Suppressor macrophage (primary cell): ENCODE data around the gene TMEM131.
A peak's percentile ranks its signal among the peaks of the same experiment; 100 is the strongest.

Experiments
- DNase-seq, 4 experiments: peaks; one replicate each; pipeline ENCODE4 v3.0.0-alpha.2; 2020 to 2022

TMEM131 gene

DNA sequence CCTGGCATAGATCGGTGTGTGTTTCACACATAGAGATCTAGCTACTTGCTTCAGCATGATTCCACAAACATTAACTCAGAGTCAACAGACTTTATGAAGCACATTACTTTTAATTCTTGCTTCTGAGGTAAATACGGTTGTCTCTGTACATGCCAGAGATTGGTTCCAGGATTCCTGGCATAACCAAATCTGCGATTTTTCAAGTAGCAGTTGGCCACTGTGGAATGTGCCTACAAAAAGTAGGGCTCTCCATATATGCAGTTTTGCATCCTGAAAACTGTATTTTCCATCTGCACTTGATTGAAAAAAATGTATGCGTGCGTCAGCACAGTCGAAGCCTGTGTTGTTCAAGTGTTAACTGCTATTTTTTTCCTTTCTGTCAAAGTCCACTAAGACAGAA lies 197.3 kb downstream of the TMEM131 start:
- no peak for DNase-seq

DNA sequence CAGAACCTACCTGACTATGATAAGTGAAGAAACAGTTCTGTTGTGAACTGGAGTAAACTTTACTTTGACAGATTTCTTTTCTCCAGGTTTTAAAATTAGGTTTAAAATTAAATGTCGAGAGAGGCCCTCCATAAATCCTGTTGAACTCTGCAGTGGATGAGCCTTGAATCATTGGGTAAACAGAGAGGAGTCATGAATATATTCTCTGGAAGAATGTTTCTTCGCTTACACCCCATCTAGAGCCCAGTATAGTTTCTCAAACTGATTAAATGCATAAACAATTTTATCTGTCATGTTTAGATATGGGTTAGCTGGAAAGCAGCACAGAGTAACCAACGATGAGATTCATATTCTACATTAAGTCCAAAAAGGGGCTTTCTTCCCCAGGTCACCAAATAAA lies 198.4 kb downstream of the TMEM131 start:
- no peak for DNase-seq

DNA sequence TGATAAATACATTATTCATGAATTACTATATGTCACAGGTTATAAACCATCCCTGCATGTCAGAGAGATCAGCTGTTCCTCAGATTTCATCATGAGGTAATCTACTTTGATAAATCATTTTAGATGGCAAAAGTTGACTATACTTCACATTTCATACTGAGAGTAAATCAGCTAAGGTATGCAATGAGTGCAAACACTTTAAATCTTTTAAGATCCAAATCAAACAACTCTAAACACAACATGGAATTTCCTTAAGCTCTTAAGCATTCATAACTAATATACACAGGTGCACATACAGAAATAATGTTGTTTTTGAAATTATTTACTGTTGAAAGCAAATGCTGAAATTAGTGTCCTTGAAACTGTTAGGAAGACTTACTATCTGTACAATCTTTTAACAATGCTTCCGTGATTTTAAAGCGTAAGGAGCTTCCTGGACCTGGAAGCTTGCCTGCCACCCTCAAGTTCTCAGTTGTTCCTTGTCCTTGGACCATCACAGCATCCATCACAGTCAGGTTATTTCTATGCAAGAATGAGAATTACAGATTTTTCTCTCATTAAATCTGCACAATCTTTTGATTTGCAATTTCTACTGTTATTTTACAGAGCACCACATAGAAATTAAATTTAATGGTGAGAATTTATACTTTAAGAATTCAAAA lies 199.2 kb downstream of the TMEM131 start:
- DNase-seq: no peak

DNA sequence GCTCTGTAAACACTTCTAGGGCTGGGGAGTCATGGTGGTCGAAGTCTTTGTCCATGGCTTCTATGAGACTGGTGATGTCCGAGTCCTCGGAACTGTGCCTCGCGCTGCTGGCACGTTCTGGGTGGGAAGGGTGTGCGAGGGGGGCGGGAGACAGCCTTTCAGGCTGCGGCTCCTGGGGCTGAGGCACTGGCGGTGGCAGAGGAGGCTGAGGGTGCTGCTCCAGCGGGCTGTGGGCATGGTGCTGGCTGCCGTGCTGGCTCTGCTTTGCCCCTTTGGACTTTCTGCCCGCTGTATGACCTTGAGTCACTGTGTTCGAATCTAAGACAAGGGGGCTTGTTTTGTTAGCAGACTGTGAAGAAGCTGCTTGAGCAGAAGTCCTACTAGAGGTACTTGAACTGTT lies 203.3 kb downstream of the TMEM131 start:
- DNase-seq: no peak

DNA sequence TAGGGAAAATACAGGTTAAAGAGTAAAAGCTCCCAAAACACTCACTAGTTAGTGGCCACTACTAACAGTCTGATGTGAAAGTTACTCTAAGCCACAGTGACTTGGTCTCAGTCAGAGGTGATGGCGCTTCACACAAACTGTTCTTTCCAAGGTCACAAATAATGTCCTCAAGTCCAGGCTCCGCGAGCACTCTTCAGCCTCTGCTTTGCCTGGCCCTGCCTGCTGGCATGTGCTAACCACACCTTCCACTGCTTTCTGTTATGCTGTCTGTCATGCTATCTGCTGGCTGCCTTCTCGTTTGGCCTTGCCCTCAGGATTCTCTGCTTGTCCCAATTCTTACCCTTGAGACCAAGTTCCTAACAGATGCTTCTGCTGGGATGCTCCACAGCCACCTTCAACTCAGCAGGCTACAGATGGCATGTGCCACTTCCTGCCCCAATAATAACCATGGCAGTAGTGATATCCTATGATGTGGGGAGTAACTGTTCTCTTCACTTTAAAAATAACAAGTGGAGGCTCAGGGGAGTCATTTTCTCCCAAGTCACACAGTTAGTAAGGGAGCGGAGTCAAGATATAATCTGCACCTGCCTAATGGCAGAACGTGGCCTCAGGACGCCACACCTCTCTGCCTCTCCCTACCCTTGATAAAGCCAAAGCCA lies 206.6 kb downstream of the TMEM131 start:
- DNase-seq: no peak

DNA sequence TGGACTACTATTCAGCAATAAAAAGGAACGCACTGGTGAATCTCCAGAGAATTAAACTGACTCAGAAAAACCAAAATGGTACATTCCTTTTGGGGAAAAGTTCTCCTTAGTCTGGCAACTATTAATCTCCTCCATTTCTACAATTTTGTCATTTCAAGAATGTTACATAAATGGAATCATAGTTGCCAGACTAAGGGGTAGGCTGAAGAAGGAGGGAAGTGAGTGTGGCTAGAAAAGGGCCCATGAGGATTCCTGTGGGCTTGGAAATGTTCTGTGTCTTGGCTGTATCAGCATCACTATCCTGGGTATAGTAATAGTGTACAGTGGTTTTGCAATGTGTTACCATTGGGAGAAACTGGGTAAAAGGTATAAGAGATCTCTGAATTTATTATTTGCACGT lies 209.9 kb downstream of the TMEM131 start:
- DNase-seq: no peak

DNA sequence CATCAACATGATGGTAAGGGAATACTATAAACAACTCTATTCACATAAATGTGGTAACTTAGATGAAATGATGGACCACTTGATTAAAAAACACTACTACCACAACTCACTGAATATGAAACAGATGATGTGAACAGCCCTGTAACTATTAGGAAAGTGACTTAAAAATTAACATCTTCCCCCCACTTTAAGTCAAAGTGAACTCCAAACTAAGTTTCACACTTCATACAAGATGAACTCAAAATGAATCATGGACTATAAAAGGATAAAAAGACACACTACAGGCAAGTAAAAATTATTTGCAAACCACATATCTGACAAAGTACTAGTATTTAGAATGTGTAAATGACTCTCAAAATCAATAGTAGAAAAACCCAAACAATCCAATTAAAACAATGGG lies 210.8 kb downstream of the TMEM131 start:
- no peak for DNase-seq

DNA sequence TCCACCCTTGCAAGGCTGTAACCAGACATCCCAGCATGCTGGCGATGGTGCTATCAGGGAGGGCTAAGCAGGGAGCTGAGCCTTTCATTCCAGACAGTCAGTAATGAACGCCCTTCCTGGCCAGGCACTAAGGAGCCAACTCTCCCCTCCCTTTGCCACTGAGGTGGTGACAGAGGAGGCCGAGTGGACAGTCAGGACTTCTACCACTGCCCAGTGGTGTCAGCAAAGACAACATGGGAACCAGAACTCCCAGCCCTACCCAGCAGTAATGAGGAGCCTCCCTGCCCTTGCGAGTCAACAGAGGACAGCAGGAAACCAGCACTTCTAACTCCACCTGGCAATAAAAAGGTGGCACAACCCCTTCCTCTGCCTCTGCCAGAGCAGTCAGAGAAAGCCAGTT lies 213.8 kb downstream of the TMEM131 start:
- DNase-seq: no peak

DNA sequence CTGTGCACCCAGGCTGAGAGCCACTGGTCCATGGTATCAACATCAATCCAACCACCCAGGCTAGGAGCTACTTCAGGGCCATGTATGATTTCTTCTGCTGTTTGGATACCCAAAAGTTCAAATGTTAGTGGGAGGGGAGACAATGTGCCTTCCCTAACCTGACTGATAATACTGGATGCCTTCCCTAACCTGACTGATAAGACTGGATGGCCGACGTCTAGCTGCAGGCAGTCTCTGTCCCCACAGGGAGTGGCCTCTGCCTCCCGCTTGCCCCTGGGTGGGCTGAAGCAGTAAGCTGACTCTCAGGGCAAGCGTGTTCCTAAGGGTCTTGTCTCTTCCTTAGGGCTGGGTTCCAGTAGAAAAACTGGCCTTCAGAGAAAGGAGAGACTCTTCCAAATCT lies 216.6 kb downstream of the TMEM131 start:
- DNase-seq: no peak

DNA sequence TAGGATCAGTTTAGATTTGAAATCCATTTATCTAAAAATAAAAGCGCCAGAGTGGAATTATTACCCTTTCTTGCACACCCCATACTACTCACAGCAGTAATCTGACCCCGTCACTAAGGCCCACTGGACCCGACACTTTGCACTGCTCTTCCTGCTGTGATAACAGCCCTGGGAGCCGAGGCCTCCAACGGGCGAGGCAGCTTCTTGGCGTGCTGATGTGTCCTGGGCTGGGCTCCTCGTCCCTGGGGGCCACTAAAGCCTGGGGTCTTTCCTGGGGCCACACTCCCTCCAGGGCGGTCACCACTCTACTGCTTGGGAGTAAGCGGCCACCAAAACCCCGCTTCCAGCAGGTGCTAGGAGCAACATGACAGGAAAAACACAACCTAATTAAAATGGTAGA lies 220.7 kb downstream of the TMEM131 start:
- DNase-seq: no peak

DNA sequence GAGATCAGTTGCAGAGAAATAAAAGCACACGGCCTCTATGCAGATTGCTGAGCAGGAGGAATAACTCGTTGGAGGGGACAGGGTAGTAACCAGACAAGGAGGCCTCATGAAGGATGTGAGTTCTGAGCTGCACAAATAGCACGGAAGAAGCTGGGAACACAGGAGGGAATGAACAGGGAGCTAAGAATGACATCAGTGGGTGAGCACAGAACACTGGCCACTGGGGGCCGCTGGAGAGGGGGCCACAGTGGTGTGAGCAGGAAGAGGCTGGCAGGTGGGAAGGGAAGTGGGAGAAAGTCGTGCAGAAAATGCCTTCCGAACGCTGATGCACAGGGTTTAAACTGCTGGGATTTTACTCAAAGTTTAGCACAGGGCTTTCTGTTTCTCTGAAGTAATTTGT lies 221.3 kb downstream of the TMEM131 start:
- DNase-seq: peak; percentile 15 to 49 (median 38)

DNA sequence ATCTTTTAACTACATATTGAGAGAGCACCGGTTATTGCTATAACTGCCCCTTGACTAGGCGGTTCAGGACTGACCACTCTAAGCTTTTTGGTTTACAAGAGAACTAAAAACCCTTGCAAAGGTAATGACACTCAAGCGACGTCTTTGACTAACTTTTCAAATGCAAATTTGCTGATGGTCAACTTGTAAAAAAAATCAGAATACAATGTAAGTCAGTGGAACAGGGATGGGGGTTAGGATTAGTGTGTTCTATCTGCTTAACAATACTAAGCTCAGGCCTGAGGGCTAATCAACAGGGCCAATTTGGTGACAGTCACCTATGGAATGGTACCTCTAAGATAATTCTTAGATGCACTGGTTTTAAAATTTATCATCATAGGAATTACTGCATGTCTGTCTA lies 225.3 kb downstream of the TMEM131 start:
- DNase-seq: no peak

DNA sequence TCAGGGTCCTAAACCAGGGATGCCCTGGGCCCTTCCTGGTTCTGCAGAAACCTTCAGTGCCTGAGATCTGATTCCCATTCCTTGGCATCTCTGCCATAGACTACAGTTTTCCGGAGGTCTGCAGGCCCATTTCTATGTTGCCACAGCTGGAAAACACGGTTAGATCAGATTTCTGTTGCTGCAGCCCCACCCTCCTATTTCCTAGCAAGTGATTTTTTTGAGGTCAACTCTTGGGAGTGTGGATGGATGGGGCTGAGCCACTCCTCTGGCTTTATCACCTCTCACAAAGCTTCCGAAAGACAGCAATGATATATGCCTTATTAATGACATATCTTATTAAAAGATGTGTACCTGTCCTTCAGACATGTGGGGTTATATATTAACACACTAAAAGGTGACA lies 226.0 kb downstream of the TMEM131 start:
- no peak for DNase-seq

DNA sequence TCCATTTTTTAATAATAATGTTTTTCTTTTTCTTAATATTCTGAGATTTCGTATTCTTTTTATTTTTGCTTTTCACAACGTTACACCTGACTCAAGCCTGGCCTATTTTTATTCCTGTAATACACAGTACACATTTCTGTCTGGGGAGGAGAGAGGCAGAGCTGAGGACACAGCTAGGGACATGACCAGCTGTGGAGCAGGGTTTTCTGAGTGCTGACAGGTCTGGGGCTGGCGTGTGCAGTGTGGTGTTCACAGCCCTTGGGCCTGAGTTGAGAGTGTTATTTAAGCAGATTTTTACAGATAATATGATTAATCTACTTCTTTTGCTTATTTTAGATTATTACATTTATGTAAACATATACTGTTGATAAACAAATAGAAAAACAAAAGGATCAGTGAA lies 226.4 kb downstream of the TMEM131 start:
- no peak for DNase-seq

DNA sequence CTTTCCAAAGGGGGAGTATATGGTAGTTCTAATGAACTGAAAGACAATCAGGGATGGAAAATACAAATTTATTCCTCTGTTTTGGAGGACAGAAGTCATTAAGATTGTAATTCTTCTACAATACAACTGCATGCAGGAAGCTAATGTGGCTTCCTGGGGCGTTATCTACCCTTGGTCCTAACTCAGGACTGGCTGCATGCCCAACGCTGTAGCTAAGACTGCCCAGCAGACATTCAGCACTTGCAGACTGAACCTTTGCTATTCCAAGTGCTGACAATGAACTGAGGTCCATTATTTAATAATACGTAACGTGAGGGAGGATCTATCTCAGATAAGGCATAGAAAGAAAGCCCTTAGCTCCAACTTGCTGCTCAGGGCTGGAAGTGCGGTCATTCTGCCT lies 229.2 kb downstream of the TMEM131 start:
- no peak for DNase-seq

DNA sequence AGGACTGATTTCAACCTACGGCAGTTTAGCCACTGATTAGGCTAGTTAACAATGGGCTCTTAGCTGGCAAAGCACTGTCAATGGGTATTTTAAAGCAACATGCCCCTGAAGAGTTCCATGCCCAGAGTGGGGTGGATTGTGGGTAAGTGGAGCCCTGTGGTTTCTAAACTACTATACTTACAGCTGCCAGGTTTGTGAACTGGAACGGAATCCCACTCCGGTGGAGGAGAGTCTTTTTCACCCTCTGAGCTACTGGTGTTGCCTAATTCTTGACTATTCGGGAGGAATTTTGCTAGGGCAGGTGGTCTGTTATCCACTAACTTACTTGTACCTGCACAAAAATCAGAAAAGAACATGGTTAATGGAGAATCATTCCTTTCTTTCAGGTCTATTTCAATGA lies 229.8 kb downstream of the TMEM131 start:
- DNase-seq: no peak

DNA sequence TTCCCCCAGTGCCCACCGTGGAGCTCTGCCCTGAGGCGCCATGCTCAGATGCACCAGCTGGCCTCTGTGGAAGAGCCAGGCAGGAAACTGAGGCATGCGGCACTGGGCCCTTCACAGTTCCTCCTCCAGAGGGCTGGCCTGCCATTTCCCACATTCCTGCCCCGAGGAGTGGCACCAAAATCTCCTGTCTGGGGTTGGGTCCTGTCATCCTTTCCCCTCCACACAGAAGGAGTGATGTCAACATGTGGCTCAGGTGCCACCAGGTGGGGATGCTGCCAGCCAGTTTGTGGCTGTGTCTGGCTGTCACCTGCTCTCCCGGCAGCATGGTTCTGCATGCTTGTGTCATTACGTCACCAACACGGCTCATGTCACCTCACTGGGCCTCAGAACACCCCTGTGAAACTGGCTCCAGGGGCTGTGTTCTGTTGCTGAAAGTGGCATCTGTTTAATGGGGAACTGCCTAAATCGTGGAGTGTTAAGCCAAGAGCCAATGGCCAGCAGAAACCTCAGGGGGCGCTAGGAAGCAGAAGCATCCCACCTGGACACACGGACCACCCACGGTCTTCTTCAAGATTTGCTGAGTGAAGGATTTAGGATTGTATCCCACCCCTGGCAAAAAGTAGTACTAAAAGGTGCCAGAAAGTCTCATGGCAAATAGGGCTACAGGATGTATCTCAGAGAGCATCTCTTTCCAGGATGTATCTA lies 231.0 kb downstream of the TMEM131 start:
- DNase-seq: no peak

DNA sequence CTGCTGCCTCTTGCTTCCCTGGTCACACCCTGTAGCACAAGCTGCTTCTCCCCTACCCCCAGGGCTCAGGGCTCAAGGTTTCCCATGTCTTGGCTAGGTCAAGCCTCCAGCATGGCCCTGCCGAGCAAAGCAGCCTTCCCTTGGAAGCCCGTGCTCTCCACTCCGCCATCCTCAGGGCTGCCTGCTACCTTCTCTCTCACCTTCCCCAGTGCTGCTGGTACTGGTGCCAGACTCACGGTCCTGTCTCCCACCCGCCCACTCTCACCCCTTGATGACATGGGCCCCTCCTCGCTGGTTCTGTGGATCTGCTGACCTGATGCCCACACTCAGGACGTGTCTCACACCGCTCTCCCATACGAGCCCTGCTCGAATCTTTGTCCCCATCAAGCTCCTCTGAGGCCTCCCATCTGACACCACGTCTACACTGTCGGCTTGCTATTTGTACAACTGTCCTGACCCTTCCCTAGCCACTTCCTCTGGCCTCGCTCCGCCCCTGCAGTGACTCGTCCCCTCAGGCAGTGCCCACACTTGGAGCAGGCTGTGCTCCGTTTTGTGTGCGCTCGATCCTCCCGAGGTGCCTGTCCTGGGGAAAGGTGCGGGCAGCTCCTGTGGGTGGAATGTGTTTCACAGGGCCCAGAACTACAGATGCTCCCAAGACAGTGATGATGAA lies 232.4 kb downstream of the TMEM131 start:
- DNase-seq: peak; percentile 5 to 41 (median 27)

DNA sequence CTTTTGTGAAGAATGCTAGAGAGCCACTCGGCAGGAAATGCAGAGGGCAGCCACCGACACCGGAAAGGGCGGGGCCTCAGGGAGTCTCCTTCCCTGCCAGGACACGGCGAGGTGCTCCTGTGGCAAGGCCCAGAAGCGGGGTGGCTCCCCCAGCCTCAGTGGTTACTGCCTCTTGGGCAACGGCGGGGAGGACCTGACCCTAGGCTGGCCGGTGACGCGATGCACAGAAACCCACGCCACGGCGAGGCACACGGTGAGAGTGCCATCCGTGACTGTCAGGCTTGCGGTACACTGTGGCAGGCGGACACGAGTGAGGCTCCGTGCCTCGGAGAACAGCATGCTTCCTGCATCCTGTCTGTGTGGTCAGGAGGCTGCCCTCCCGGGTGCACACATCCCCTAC lies 234.6 kb downstream of the TMEM131 start:
- peak in 1 of 4 experiments; percentile 21 for DNase-seq

DNA sequence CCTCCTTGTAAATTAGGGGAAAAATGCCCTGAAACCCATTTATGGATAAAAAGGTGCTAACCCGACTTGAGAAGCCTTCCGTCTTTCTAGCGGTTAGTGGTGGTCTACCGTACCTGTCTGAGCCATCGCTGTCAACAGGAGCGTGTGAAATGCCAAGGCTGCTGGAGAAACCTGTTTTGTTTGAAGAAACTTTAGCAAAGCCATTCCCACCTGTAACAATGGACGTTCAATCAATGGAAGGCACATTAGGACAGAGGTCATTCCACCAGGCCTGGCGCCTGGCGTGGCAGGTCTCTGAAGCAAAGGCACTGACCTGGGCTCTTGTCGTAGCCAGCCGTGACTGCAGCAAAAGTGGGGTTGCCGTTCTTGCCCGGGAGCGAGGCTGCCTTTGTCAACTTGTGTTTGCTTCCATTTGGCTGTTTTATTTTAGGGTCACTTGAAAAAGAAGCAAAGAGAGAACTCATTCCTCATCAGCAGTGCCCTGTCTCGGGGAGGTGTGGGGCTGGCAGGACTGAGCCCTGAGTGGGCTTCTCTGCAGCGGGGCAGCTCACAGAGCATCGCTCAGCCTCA lies 235.2 kb downstream of the TMEM131 start:
- DNase-seq: no peak

DNA sequence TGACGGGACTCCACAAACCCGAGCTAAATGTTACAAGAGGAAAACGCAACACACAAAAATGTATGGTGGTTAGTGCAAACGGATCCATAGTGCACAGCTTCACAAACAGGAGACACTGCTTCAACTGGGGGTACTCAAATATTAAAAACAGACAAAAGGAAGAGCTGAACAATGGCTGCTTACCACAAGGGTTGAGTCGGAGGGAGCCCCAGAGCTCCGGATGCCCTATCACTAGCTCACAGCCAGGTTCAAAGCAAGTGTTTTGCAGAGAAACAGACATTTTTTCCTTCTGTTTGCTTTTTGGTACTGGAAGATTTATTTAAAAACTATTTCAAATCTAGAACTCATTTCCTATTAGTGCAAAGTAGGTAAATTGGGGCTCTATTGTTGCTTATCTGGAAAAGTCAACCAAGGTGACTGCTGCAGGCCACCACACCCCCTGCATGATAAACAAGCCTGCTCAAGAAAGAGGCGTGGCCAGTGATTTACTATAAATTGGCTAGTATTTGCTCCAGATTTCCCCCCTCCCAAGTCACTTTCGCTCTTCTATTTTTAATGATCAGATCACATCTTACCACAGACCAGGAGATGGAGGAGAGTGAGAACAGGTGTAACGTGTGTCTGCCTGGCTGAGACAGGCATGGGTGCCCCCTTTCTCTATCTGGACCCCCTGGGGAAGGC lies 235.9 kb downstream of the TMEM131 start:
- no peak for DNase-seq

DNA sequence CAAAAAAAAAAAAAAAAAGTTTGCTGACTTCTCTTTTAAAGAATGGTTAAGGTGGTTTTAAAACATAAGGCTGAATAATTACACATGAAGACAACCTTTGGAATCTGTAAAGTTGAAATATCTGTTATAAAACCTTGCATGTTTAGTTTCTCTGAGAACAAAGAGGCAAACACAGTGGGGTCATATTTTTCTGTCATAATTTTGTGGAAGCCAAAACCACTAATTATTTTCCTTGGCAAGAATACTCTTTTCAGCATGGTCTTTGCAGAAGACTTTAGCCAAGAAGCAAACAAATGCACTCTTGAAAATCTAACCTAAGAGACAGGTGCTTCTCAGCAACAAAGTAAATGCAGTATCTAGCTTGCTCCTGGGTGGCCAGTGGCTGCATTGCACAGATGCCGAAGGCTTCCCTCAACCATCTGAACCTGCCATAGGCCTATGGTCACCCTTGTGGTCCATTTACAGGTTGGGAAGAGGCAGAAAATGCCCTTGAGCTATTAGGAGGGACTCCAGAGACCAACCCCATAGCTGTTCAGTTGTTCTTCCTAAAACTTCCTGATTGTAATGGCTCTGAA lies 237.5 kb downstream of the TMEM131 start:
- DNase-seq: no peak
